ENCODE results near the gene CPNE6.

- TF ChIP-seq CTCF (conservative IDR thresholded peaks at IDR 0.05; ENCODE audit: low read depth, low read length) (no peak), EZH2 (IDR thresholded peaks at IDR 0.05; ENCODE audit: low read length, unreplicated experiment) (no peak)
Observed at GRCh38 chr14:24114532-24115421, 43.4 kb downstream of the CPNE6 start, which contains the start of the genes DCAF11 and NRL.

All from PC-3 (cell line).